ENCODE measurements around the gene NELL2.
"Not testable (repeated sequence)": the region's sequence is repeated elsewhere in the genome, so short reads cannot be mapped to it uniquely, and the experiment has no call there.

The NELL2 gene

DNA sequence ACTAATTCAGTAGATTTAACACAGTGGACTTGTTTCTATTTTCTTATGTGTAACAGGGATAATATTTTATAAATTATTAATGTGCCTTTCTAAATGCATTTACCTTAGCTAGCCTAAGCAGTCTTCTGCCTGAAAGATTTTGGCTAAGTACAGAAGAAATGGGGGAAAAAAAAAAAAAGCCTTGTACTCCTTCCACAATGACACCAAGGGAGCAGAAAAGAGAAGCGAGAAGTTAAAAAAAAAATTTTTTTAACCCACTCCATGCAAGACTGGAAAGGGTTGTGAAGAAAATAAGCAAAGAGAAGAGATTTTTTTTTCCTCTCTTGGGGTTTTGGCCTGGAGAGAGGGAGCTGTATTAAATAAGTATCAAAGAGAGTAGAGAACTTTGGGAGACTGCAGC, 28.7 kb downstream of the NELL2 start:
- no peak for DNase-seq

DNA sequence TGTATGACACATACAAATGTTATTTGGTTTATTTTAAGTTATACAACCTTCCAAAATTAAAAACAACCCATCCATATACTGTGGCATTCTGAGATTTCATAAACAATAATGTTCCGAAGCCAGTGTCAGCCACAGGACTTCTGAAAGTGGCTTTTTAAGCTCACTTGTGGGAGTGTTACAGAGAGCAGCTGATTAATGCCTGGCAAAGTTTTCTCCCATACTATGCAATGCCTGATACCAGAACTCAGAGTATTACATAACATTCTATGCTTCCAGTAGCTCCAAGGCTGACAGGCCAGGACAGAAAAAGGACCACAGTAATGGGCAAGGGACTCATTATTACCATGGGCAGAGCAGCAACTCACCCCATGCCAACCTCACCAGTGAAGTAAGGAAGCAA, 29.3 kb downstream of the NELL2 start:
- DNase-seq, result no peak

DNA sequence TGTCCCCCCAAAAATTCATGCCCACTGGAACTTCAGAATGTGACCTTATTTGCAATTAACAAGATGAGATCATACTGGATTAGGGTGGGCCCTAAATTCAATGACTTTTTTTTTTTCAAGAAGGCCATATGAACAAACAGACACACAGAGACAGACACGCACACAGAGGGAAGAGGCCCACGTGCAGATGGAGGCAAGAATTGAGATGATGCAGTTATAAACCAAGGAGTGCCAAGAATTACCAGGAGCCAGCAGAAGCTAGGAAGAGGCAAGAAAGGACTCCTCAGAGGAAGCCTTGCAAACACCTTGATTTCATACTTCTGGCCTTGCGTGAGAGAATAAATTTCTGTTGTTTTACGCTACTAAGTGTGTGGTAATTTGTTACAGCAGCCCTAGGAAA, 33.4 kb downstream of the NELL2 start:
- DNase-seq, result peak; percentile 34

DNA sequence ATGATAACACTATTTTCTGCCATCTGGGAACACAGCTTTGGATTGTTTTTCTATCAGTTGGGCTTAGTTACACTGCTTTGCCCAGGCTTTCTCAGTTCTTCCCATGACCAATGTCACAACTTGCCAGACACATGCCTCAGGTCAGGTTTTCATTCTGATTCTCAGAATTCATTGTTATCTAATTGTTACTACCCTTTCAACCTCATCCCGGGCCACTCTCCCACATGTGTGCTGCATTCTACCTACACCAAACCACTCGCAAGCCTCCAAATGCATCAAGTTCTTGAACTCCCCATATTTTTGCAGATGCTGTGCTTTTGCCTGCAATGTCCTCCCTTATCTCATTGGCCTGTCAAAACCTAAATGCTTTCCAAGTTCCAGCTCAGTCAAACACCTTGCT, 36.3 kb downstream of the NELL2 start:
- no peak for DNase-seq

DNA sequence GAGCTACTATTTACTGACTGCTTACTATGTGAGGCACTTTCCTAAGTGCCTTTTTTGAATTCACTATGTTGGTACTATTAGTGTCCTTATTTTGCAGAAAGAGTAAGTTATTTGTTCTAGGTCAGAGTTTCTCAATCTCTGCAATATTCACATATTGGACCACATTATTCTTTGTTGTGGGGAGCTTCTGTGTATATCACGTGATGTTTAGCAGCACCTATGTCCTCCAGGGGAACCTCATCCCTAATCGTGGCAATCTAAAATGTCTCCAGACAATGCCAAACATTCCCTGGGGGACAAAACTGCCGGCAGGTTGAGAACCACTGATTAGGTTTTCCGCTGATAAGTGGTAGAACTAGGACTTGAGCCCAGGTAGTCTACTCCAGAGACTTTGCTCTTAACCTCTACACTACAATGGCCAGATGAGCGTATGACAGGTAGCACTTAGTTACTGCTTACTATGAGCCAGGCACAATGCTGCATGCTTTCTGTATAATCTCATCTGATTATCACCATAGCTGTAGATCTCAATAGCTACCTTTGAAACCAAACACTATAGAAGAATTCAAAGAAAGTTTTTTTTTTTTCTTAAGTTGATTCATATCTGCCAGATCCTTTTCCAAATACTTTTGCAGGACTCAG, 38.9 kb downstream of the NELL2 start:
- no peak for DNase-seq

DNA sequence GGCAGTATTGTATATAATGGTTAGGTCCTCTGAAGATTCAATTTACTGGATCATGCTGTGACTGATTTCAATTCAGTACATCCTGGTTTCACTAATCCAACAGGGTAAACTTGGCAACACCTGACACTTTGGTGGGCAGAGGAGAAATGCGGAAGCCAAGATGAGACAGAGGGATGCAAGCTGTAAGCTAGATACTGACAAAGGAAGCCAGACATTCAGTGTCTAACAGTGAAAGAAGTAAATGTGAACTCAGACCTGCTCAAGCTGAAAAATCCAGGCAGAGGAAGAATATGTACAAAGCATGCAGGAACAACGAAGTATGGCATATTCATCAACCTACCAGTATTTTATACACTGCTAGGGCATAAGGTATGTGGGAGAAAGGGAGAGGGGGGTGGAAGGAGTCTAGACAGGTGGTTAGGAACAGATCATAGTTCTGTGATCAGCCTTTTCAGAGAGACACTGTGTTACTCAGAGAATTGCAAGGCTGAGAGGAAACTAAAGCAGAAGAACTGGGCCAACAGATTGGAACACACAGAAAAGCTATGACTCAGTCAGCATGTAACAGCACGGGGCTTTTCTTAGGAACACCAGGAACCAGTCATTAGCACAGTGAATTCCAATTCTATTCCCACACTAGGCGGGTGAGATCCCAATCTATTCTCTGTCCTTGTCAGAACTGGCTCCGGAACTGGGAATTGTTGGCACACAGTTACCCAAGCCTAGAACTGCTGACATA, 40.3 kb downstream of the NELL2 start:
- DNase-seq, result peak; percentile 45

DNA sequence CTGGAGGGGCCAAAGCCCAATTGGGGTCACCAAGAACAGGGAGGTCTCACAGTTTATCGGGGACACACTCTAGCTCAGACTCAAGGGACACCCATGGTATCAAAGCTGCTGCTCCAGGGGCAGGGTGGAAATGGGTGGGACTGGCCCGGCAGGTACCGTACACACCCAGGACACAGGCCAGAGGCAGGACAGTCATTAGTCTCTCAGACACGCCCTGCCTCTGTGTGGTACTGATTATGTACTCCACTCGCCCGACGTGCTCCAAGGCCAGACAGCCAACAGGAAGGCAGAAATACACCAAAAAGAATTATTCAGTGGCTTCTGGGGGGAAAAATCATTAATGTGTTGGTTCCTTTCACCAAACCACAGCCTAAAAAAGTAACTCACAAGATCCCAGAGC, 41.1 kb downstream of the NELL2 start:
- DNase-seq, result not testable (repeated sequence)

DNA sequence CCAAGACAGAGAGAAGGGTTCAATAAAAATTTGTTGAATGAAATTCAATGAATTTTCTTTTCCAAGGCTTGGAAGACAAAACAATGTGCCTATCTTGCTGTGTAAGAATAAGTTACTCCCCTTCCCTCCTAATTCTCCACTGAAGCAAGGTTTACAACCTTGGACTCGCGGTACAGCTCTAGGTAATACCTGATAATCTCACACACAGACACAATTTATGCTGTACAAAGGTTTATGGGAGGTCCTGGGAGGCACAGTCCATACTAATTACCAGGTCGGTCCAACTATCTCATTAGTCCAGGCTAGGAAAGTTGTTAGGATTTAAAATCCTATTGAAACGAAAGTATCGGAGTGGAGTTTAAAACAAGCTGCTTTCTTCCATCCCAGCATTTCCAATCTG, 42.6 kb downstream of the NELL2 start:
- DNase-seq, result no peak

DNA sequence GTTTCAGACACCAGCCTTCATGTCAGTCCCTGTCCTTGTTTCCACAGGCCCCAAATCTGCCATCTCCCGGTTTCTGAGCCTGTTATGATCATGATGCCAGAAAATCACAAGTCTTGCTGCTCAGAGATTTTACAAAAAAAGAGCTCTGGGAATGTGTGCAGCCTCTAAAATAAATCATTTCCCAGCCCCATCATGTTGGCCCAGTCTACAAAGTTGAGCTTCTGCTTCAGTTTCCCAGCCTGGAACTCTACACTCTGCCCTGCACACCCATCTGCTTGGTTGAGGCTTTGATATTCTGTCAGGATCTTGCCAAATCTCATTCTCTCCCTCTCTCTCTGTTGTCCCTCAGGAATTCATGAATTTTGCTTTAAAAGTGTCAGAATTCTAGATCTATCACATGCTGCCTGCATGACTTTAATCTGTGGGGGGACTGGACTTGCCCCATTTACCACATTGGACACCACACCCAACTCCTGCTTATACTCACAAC, 45.5 kb downstream of the NELL2 start:
- no peak for DNase-seq

DNA sequence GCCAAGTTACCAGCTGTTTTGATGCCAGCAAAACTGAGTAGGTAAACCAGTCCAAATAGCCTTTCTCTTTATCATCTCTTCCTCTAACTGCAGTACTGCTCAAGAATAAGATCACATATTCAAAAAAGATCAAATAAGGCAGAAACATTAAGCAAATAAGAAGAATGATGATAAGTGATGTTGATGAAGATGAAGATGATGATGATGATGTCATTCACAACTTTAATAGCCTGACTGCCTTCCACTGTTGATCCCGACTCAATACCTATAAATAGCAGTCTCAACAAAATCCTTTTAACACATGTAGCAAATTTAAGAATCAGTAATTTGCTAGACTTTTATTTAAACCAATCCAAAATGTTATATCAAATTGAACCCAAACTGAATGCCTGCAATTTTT, 47.1 kb downstream of the NELL2 start:
- DNase-seq, result no peak

DNA sequence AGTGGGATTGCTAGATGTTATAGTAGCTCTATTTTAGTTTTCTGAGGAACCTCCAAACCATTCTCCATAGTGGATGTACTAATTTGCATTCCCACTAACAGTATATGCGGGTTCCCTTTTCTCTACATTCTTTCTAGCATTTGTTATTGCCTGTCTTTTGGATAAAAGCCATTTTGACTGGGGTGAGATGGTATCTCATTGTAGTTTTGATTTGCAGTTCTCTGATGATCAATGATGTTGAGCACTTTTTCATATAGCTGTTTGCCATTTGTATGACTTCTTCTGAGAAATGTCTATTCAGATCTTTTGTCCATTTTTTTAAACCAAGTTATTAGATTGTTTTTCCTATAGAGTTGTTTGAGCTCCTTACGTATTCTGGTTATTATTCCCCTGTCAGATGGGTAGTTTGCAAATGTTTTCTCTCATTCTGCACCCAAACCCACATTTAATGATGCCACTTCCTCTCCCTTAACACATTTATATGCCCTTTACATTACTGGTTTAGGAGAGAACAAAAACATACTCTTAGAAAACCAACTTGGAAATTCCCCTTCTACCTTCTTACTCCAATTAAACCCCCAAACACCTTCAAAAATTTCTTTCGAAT, 48.2 kb downstream of the NELL2 start:
- peak; percentile 78 for DNase-seq

DNA sequence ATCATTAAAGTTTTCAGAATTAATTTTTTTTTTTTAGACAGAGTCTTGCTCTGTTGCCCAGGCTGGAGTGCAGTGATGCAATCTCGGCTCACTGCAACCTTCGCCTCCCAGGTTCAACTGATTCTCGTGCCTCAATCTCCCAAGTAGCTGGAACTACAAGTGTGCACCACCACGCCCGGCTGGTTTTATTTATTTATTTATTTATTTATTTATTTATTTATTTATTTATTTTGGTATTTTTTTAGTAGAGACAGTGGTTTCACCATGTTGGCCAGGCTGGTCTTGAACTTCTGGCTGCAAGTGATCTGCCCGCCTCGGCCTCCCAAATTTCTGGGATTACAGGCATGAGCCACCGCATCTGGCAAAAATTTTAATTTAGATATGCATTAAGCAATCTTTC, 54.4 kb downstream of the NELL2 start:
- DNase-seq, result not testable (repeated sequence)

DNA sequence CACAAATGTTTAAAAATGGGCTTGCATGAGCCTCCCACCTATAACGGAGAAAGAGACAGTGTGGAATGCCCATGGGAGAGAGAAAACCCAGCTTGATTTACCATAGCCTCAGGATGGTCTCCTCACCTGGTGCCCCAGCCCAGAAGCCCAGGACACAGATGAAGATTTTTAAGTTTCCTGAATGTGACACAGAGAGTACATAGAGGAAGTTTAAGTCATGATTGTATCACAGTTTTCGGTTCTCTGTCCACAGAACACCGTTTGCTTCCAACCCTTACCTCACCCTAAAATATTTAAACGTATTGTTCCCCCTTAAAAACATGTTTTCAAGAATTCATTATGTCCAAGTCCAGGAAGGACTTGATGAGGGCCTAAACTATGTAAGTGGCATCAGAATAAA, 56.2 kb downstream of the NELL2 start:
- no peak for DNase-seq

DNA sequence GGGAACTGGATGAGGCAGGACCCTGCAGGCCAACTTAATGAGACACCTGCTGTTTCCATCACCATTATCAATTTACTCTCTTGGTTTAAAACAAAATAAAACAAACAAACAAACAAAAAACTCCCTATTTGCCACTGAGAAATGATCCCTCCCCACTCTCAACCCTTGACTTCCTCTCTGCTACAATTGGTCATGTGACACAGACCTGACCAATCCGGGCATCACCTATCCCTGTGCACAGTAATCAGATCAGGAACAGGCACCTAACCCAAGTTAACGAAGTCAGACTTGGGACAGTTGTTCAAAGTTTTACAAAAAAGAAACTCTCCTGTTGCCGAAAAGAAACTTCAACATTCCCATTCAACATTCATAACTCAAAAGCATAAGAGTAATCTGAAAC, 58.4 kb downstream of the NELL2 start:
- DNase-seq, result no peak

DNA sequence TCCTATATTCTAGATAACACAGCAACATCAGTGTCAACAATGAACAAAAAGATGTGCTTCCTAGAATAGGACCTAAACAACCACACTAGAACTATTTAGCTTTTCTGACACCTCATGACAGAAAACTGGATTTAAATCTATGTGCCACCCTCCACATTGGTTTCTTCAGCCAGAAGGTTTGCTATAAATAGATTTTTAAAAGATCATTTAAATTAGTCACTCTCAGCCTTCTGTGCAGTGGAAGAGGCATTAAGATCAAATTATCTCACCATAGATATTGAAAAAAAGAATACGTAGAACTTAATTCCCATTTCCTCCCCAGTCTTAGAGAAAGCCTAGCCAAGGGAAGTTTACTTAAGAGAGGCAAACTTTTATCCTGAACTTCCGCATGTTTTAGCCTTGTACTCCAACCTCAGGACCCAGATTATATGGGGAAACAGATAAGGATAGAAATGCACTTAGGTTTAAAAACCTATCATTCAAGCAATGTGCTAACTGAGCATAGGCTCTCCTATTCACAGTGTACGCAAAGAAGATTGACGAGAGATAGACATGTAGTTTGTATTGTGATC, 59.6 kb downstream of the NELL2 start:
- DNase-seq, result no peak

DNA sequence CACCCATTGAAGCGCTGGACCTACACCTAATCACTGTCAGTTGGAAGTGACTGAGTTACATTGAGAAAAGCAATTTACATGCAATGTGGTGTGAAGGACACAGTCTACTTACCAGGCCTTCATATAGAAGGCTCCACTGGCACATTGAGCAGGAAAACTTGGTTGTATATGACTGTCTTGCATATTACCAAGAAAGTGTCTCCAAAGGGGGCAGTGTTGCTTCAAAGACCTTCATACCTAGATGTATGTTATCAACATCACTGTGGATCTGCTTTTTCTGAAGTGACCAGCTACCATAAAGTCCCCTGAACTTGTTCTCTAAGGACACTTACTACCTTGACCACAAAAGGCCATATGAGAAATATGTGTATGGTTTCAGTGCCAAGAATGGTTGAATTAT, 64.1 kb downstream of the NELL2 start:
- peak; percentile 81 for DNase-seq

DNA sequence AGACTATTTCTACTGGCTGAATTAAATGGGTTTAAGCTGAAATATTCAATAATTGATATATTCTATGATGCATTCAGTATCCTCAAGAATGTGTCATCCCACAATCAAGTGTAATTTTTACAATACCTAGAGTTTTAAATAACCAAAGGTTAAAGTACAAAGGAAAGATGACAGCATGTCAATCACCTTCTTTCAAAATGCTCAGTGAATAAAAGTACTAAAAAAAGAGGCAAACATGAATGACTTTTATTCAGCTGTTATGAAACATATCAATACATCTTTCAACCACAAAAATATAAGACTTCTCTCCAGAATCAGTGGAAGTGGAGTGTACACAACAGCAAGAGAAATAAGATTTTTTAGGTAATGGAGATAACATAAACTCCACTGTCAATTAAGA, 72.0 kb downstream of the NELL2 start:
- no peak for DNase-seq

DNA sequence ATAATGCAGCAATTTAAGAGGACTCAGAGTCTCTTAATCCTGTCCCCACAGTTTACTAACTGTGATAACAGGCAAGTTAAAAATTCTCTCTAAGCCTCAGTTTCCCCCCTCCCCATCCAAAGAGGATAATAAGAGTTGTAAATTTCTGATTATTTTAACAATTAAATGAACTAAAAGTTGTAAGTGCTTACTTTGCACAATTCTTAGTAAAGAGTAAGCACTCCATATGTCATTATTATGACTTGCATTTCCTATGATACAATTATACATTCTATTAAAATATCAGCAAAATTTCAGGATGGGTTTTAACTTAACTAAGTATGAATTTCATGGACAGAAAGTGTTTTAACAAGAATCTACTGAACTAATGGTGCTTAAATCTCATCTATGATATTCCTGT, 80.1 kb downstream of the NELL2 start:
- no peak for DNase-seq

DNA sequence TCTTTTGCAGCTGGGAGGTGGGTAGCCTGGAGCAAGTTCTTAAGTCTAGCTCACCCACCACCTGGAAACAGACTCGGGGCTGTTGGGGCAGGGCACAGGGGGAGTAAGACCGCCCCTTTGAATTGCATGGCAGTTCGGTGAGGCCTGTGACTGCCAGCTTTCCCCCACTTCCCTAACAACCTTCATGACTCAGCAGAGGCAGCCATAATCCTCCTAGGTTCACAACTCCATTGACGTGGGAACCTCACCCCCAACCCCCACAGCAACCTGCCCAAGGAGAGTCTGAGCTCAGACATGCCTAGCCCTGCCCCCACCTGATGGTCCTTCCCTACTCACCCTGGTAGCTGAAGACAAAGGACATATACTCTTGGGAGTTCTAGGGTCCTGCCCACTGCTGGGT, 87.4 kb downstream of the NELL2 start:
- no peak for DNase-seq

DNA sequence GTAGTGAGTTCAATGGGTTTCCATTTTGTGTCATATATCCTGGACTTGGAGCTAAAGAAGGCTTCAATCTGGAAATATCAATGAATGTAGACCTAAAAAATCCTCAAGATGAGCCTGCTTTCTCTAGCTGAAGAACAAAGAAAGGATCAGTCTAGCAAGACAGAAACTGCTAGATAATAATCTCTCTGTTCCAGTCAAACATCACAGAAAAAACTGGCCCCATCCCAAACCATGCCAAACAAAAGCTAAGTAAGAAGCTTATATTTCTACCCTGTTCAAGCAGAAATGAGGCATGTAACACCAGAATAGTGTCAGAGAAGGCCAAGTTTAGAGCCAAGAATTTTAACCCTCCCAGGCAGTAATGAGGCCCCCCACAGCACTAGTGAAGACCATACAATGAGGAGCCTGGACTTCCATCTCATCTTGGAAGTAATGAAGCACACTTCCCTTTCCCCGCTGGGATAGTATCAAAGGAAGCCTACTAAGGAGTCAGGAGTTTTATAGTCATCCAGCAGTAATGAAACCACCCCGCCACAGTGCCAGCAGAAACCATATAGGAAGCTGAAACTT, 95.8 kb downstream of the NELL2 start:
- DNase-seq, result no peak

DNA sequence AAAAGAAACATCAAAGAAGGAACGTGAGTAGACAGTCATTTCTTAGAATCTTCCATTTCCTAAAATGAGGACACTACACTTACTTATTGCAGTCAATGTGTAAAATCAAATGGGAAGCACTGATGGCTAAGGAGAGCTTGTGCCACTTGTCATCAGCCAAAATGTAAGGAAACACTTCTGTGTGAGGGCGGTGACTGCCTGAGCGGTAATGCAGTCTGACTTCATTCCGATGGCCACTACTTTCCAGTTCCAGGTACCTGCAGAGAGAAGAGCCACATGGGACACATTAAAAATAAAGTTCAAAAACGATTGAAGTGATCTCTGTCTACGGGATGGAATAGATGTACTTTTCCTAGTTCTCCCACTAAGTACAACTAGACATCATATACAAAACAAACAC, 96.3 kb downstream of the NELL2 start:
- no peak for DNase-seq

DNA sequence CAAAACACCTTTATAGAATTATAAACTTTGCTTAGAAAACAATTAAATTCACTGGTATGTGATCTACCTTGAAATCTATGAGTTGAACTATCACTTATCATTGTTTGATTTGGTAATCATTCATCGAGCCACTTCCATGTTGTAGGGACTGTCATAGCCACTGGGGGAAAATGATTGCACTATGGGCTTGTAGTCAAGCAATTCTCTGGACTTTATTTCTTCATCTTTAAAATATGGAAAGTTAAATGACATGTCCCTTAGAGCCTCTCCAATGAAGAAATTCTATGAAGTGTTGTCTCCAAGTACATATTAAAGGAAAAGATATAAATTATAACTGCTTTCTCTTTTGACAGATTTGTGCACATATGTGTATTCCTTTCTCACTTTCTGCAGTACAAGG, 97.3 kb downstream of the NELL2 start:
- no peak for DNase-seq

DNA sequence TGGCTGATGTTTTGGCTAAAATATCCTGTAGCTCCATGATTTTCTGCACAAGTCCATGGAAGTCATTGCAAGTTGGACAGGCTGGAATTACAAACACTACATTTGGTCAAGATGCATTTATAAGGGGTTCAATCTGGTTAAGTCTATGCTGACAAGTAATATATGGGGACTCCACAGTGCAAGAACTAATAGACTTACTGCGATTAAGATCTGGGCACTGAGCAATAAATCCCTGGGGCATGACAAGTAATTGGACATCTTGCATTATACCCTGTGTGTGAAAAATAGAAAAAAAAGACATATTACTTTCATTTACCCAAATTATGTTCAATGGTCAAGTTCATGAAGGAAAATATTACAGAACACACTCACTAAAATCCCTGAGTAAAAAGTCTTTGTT, 99.1 kb downstream of the NELL2 start:
- DNase-seq, result no peak

DNA sequence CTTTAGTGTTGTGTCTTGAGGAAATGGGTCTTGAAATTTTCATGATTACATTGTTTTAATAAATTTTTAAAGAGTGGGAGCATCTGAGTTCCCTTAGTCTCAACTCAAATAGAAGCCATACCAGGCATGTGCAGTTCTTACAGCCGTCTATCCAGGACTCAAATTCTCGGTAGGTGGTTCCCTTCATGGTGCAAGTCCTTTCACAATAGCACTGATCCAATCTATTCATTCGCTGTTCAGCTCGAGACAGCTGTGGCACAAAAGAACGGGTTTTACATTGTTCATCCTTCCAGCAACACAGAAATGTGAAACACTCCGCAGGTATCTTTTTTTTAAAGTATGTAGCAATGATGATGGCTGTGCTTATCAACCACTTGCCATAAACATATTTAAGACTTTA, 100.2 kb downstream of the NELL2 start:
- DNase-seq, result no peak

Measured in CD4-positive, alpha-beta T cell treated with Interleukin-17A for 1 hour (primary cell).